K562 (cell line): Measurements from ENCODE around the gene ACE. TPM values are rescaled to one million over a fixed set of nuclear protein-coding genes. Genes with fewer than 3 reads are reported as not detected.

Experiments
- ATAC-seq: fragments of 200-7000 bp; cut with Tn5 transposase; 3 replicates; pipeline ENCODE4 v1.9.1; 2020; ENCODE audit warnings: moderate library complexity
- BruUV-seq: library from RNA; stranded (reverse); fragments of 400-500 nt; replicated peaks from 2 replicates; lab custom pipeline; 2021; lab: Mats Ljungman, UMichigan
- CTCF ChIA-PET: fragments of 300-600 bp; formaldehyde crosslinking; extraction: SDS; loops from one replicate; lab custom pipeline; 2021; ENCODE audit warnings: low intra/inter-chr PET ratio; lab: Yijun Ruan, JAX
- POLR2A ChIA-PET: fragments of 300-600, 350-650 bp; sonication (Branson Sonifier 250); formaldehyde crosslinking; extraction: SDS; loops from one replicate; lab custom pipeline; 2021; ENCODE audit warnings: antibody characterized with exemption, inconsistent platforms; lab: Yijun Ruan, JAX
- DNase-seq, 4 experiments: peaks; one replicate each; pipeline versions ENCODE4 v3.0.0 to v3.0.0-alpha.2; 2011 to 2018; ENCODE audit warnings: low spot score in 3 of 4, mixed read lengths in 3 of 4; ENCODE audit errors: extremely low read depth in 1 of 4
- FAIRE-seq: peaks from 2 replicates; lab custom pipeline; 2011; peaks lifted over from hg19 to GRCh38; lab: Jason Lieb, UNC
- H2AFZ ChIP-seq: 2 replicates; pipeline ENCODE4 v1.6.0; 2011; ENCODE audit warnings: low read depth, low read length, control low read depth, inconsistent platforms
- H3K27ac ChIP-seq: fragments of 200-600 bp; 3 replicates; pipeline ENCODE4 v1.8.0; 2011; ENCODE audit warnings: low read depth, mild to moderate bottlenecking, control low read depth, inconsistent platforms, low read length, moderate library complexity, mixed read lengths; ENCODE audit errors: extremely low read depth
- H3K27me3 ChIP-seq, 2 experiments: fragments of 300-600 bp in 1 of 2; 2 replicates in 1 of 2; 3 replicates in 1 of 2; pipeline versions ENCODE4 v1.6.0 to v1.8.0; 2011; ENCODE audit warnings: inconsistent platforms in 2 of 2, low read length in 2 of 2, mild to moderate bottlenecking in 1 of 2, mixed read lengths in 1 of 2, moderate library complexity in 1 of 2; ENCODE audit not compliant: control insufficient read depth in 2 of 2, insufficient read depth in 2 of 2
- H3K36me3 ChIP-seq: fragments of 300-600 bp; 3 replicates; pipeline ENCODE4 v1.8.0; 2011; ENCODE audit warnings: mild to moderate bottlenecking, low read length, inconsistent platforms; ENCODE audit not compliant: control insufficient read depth, insufficient read depth
- H3K4me1 ChIP-seq, 2 experiments: fragments of 200-600 bp in 1 of 2; replicated peaks in 1 of 2; 2 replicates in 1 of 2; 3 replicates in 1 of 2; pipeline versions ENCODE4 v1.5.1 to v1.8.0; 2011; ENCODE audit warnings: inconsistent platforms in 2 of 2, low read length in 2 of 2, mild to moderate bottlenecking in 1 of 2, mixed read lengths in 1 of 2, moderate library complexity in 1 of 2; ENCODE audit not compliant: control insufficient read depth in 2 of 2, insufficient read depth in 2 of 2
- H3K4me2 ChIP-seq: 2 replicates; pipeline ENCODE4 v1.6.1; 2011; ENCODE audit warnings: low read length, control low read depth, inconsistent platforms, mixed read lengths; ENCODE audit not compliant: insufficient read depth
- H3K4me3 ChIP-seq: fragments of 200-600 bp; sonication (generic), shearing (Covaris generic); 2 replicates; pipeline ENCODE4 v1.5.1; 2016; ENCODE audit warnings: control low read depth, inconsistent platforms
- H3K79me2 ChIP-seq: fragments of 200-600 bp; 3 replicates; pipeline ENCODE4 v1.8.0; 2011; ENCODE audit warnings: low read length, inconsistent platforms; ENCODE audit not compliant: control insufficient read depth, insufficient read depth
- H3K9ac ChIP-seq, 2 experiments: 2 replicates each; pipeline versions ENCODE4 v1.6.0 to v1.6.1; 2011; ENCODE audit warnings: low read depth in 2 of 2, low read length in 2 of 2, control low read depth in 1 of 2, inconsistent platforms in 1 of 2, mild to moderate bottlenecking in 1 of 2, mixed read lengths in 1 of 2; ENCODE audit not compliant: insufficient read depth in 1 of 2
- H3K9me1 ChIP-seq: one replicate; pipeline ENCODE4 v1.6.0; 2011; ENCODE audit warnings: inconsistent platforms, mild to moderate bottlenecking, low read length, moderate library complexity; ENCODE audit not compliant: control insufficient read depth, insufficient read depth
- H3K9me3 ChIP-seq: replicated peaks from 2 replicates; pipeline ENCODE4 v1.5.1; 2011; ENCODE audit warnings: low read depth, low read length, inconsistent platforms; ENCODE audit not compliant: control insufficient read depth, insufficient read depth
- H4K20me1 ChIP-seq: replicated peaks from 2 replicates; pipeline ENCODE4 v1.6.1; 2011; ENCODE audit warnings: low read length, inconsistent platforms, mixed read lengths; ENCODE audit not compliant: control insufficient read depth, insufficient read depth
- ETV6 ChIP-seq, 3 experiments: fragments of 150-350 bp in 1 of 3; sonication (generic) in 1 of 3; formaldehyde crosslinking in 1 of 3; IDR thresholded peaks; 2 replicates each; pipeline versions ENCODE4 v1.6.1 to v1.8.0; 2014 to 2022; ENCODE audit warnings: borderline replicate concordance in 2 of 3, low read depth in 2 of 3, antibody characterized with exemption in 1 of 3, low read length in 1 of 3, mild to moderate bottlenecking in 1 of 3, missing genetic modification reagents in 1 of 3
- NRF1 ChIP-seq, 2 experiments: fragments of 450-650 bp; IDR thresholded peaks in 1 of 2; conservative IDR thresholded peaks in 1 of 2; 2 replicates each; pipeline ENCODE4 v1.6.1; 2014; ENCODE audit warnings: mild to moderate bottlenecking in 2 of 2
- TFAP4 ChIP-seq: sonication (generic); formaldehyde crosslinking; IDR thresholded peaks from 2 replicates; pipeline ENCODE4 v1.8.0; 2022; ENCODE audit warnings: missing genetic modification reagents, mild to moderate bottlenecking, moderate library complexity, borderline replicate concordance
- WGBS: fragments of 100-300 bp; shearing (Covaris generic); methylation state at CpG from one replicate; pipeline ENCODE4 v1.1.6; 2016; ENCODE audit warnings: low coverage, mixed read lengths; ENCODE audit not compliant: insufficient coverage; ENCODE audit errors: missing lambda C conversion rate; 5-methylcytosine and 5-hydroxymethylcytosine counted together
- in situ Hi-C: fragments of 300-500 bp; cut with MboI; formaldehyde crosslinking; loops from 4 replicates; pipeline ENCODE4 v1.15.0; 2018; ENCODE audit warnings: inconsistent platforms, mixed read lengths
- intact Hi-C: fragments of 100-400 bp; cut with micrococcal nuclease; formaldehyde crosslinking; loops from 2 replicates; pipeline ENCODE4 v1.14.2; 2022
- polyA plus RNA-seq, 8 experiments: library from polyadenylated mRNA; depleted of rRNA in 4 of 8; stranded (reverse) in 5 of 8; unstranded in 3 of 8; fragments of >200 nt; fragmentation: Nextera tagmentation in 2 of 8; fragmentation: Illumina TruSeq in 1 of 8; extraction: Ambion mirVana in 2 of 8; extraction: Trizol in 1 of 8; gene quantifications; 2 replicates each; pipeline versions ENCODE4 v1.2.1 to v1.2.3, GENCODE V29; 2011 to 2014; ENCODE audit warnings: inconsistent platforms in 1 of 8, missing spikeins in 1 of 8
- total RNA-seq, 7 experiments: library from RNA; depleted of rRNA in 6 of 7; stranded (reverse); fragments of >200 nt in 6 of 7; fragmentation: Illumina TruSeq in 2 of 7; extraction: Trizol in 2 of 7; gene quantifications; 2 replicates each; pipeline versions ENCODE4 v1.2.1 to v1.2.3, GENCODE V29; 2011 to 2021; ENCODE audit warnings: low replicate concordance in 1 of 7

The ACE gene
- total and polyA plus RNA-seq, 9 of the 15 experiments (the other 6 are each of a cell fraction or from before 2014, with no cell fraction given): 0.07 to 2.5 (median 0.47) TPM; not detected in 1

- Histone ChIP-seq H3K9me3 (no peaks in the 10 kb centered on the region), H3K79me2 (no peaks in the 10 kb centered on the region), H3K36me3 (no peaks in the 10 kb centered on the region), H3K9me1 (no peaks in the 10 kb centered on the region), H2AFZ (no peak overlapping the region), H3K27ac (no peak overlapping the region), H3K9ac (peak overlapping the region in 1 of 2 experiments; percentile 73; a peak in 2 of 4 replicates), H3K27me3 (no peaks in the 10 kb centered on the region), H3K4me1 (peaks cover 12 to 32% of the 10 kb centered on the region in 2 experiments), H3K4me3 (no peak overlapping the region), H4K20me1 (no peaks in the 10 kb centered on the region), H3K4me2 (no peak overlapping the region)
- in situ Hi-C loops: no loop called here
- no peak for FAIRE-seq
- 38% methylated on average over 7 of the region's 7 CpGs for WGBS
- DNase-seq: no peak
- ATAC-seq: no peak
- intact Hi-C loops: no loop called here
- TF ChIP-seq TFAP4 (peak; percentile 16; the same call in 1 of the 2 replicates), ETV6 (IDR thresholded peaks at IDR 0.05; ENCODE audit: borderline replicate concordance in 1 of 2, low read depth in 2 of 2, low read length in 1 of 2) (no peak), ETV6 (CRISPR knock-in tag; IDR thresholded peaks at IDR 0.05; ENCODE audit: borderline replicate concordance) (no peak), NRF1 (conservative IDR thresholded peaks at IDR 0.05 in 1 of 2, IDR thresholded peaks at IDR 0.05 in 1 of 2) (peak in 1 of 2 experiments; percentile 52; a peak in 2 of 4 replicates)
- no TSS peak for BruUV-seq
- POLR2A ChIA-PET: interaction anchor here (1.1 kb wide), 1 partner anchor 98 kb away, joined by 3 read pairs; no protein-coding TSS in a partner anchor
- CTCF ChIA-PET: no interaction called here
These were observed 23.8 kb upstream of the ACE start for GRCh38 chr17:63452962-63453551.
